H9 (cell line): Measurements from ENCODE around the gene GATAD2B. TPM values are rescaled to one million over a fixed set of nuclear protein-coding genes. Genes with fewer than 3 reads are reported as not detected.

Experiments
- DNase-seq: peaks from one replicate; pipeline ENCODE4 v3.0.0-alpha.2; 2017
- H2AFZ ChIP-seq: one replicate; pipeline ENCODE4 v1.6.1; 2013; ENCODE audit warnings: mild to moderate bottlenecking, low read length, control low read depth, moderate library complexity
- H2AK5ac ChIP-seq: 2 replicates; pipeline ENCODE4 v1.6.1; 2013; ENCODE audit warnings: low read length, control low read depth, mixed read lengths; ENCODE audit not compliant: insufficient read length
- H2BK120ac ChIP-seq: one replicate; pipeline ENCODE4 v1.6.1; 2013; ENCODE audit warnings: low read depth, mild to moderate bottlenecking, low read length, control low read depth, inconsistent platforms; ENCODE audit not compliant: poor library complexity, severe bottlenecking
- H2BK12ac ChIP-seq: 2 replicates; pipeline ENCODE4 v1.6.1; 2013; ENCODE audit warnings: low read length, control low read depth, mixed read lengths, low read depth; ENCODE audit not compliant: insufficient read length
- H2BK15ac ChIP-seq: 2 replicates; pipeline ENCODE4 v1.6.1; 2013; ENCODE audit warnings: low read depth, low read length, control low read depth
- H2BK20ac ChIP-seq: one replicate; pipeline ENCODE4 v1.6.1; 2013; ENCODE audit warnings: low read depth, mild to moderate bottlenecking, low read length, control low read depth, inconsistent platforms; ENCODE audit not compliant: poor library complexity, severe bottlenecking
- H2BK5ac ChIP-seq: 2 replicates; pipeline ENCODE4 v1.6.1; 2013; ENCODE audit warnings: low read length, control low read depth, mixed read lengths; ENCODE audit not compliant: insufficient read length
- H3K14ac ChIP-seq: 2 replicates; pipeline ENCODE4 v1.6.1; 2013; ENCODE audit warnings: low read length, control low read depth; ENCODE audit not compliant: insufficient read depth
- H3K18ac ChIP-seq: 2 replicates; pipeline ENCODE4 v1.6.1; 2013; ENCODE audit warnings: low read depth, mild to moderate bottlenecking, mixed read lengths, low read length, control low read depth; ENCODE audit not compliant: insufficient read length
- H3K23ac ChIP-seq: 2 replicates; pipeline ENCODE4 v1.6.1; 2013; ENCODE audit warnings: low read length, control low read depth, mixed read lengths, low read depth; ENCODE audit not compliant: insufficient read length
- H3K23me2 ChIP-seq: 2 replicates; pipeline ENCODE4 v1.6.1; 2013; ENCODE audit warnings: low read depth, mild to moderate bottlenecking, mixed read lengths, low read length, control low read depth; ENCODE audit not compliant: insufficient read length, poor library complexity, severe bottlenecking
- H3K27ac ChIP-seq: 2 replicates; pipeline ENCODE4 v1.5.1; 2013; ENCODE audit warnings: low read length, control low read depth, mixed read lengths, low read depth; ENCODE audit not compliant: insufficient read length
- H3K27me3 ChIP-seq: 2 replicates; pipeline ENCODE4 v1.6.1; 2013; ENCODE audit warnings: low read length, control low read depth, inconsistent platforms; ENCODE audit not compliant: insufficient read depth
- H3K4ac ChIP-seq: 2 replicates; pipeline ENCODE4 v1.6.1; 2013; ENCODE audit warnings: low read depth, mild to moderate bottlenecking, control low read depth, inconsistent platforms, low read length, moderate library complexity
- H3K4me1 ChIP-seq: 2 replicates; pipeline ENCODE4 v1.6.1; 2013; ENCODE audit warnings: low read length, control low read depth, inconsistent platforms; ENCODE audit not compliant: insufficient read depth
- H3K4me2 ChIP-seq: 2 replicates; pipeline ENCODE4 v1.6.1; 2013; ENCODE audit warnings: low read length, control low read depth, mixed read lengths; ENCODE audit not compliant: insufficient read length, insufficient read depth
- H3K56ac ChIP-seq: 2 replicates; pipeline ENCODE4 v1.6.1; 2013; ENCODE audit warnings: low read depth, mild to moderate bottlenecking, mixed read lengths, low read length, control low read depth; ENCODE audit not compliant: insufficient read length
- H3K79me1 ChIP-seq: 2 replicates; pipeline ENCODE4 v1.6.1; 2013; ENCODE audit warnings: low read depth, mild to moderate bottlenecking, moderate library complexity, low read length, control low read depth, inconsistent platforms; ENCODE audit not compliant: insufficient read depth, poor library complexity, severe bottlenecking
- H3K79me2 ChIP-seq: 2 replicates; pipeline ENCODE4 v1.6.1; 2013; ENCODE audit warnings: low read length, control low read depth, inconsistent platforms; ENCODE audit not compliant: insufficient read depth
- H3K9ac ChIP-seq: 2 replicates; pipeline ENCODE4 v1.6.1; 2013; ENCODE audit warnings: low read length, control low read depth, mixed read lengths; ENCODE audit not compliant: insufficient read length; ENCODE audit errors: extremely low read depth
- H3K9me3 ChIP-seq: one replicate; pipeline ENCODE4 v1.6.1; 2013; ENCODE audit warnings: low read depth, low read length, inconsistent platforms; ENCODE audit not compliant: control insufficient read depth
- H3T11ph ChIP-seq: one replicate; pipeline ENCODE4 v1.6.1; 2013; ENCODE audit warnings: mild to moderate bottlenecking, low read length, control low read depth, inconsistent platforms
- H4K20me1 ChIP-seq: one replicate; pipeline ENCODE4 v1.6.1; 2013; ENCODE audit not compliant: control insufficient read depth, insufficient read length, insufficient read depth
- H4K5ac ChIP-seq: 2 replicates; pipeline ENCODE4 v1.6.1; 2013; ENCODE audit warnings: low read depth, mild to moderate bottlenecking, mixed read lengths, low read length, control low read depth; ENCODE audit not compliant: insufficient read length
- H4K8ac ChIP-seq: replicated peaks from 2 replicates; pipeline ENCODE4 v1.6.1; 2013; ENCODE audit warnings: low read length, control low read depth, mixed read lengths, low read depth; ENCODE audit not compliant: insufficient read length
- H4K91ac ChIP-seq: 2 replicates; pipeline ENCODE4 v1.6.1; 2013; ENCODE audit warnings: low read depth, mild to moderate bottlenecking, moderate library complexity, mixed read lengths, low read length, control low read depth; ENCODE audit not compliant: insufficient read length
- H3K27ac Mint-ChIP-seq, 3 experiments: 2 replicates in 2 of 3; 3 replicates in 1 of 3; pipeline ENCODE4 v1.8.0; 2020 to 2021; ENCODE audit warnings: mixed read lengths in 3 of 3, mild to moderate bottlenecking in 1 of 3, moderate library complexity in 1 of 3
- H3K27me3 Mint-ChIP-seq: 2 replicates; pipeline ENCODE4 v1.8.0; 2021; ENCODE audit warnings: low read depth, mild to moderate bottlenecking, moderate library complexity, mixed read lengths
- H3K36me3 Mint-ChIP-seq, 3 experiments: 2 replicates in 2 of 3; 3 replicates in 1 of 3; pipeline ENCODE4 v1.8.0; 2020 to 2021; ENCODE audit warnings: low read depth in 3 of 3, mixed read lengths in 3 of 3; ENCODE audit not compliant: insufficient read depth in 1 of 3
- H3K4me1 Mint-ChIP-seq, 2 experiments: 2 replicates each; pipeline ENCODE4 v1.8.0; 2020; ENCODE audit warnings: mixed read lengths in 2 of 2
- H3K4me3 Mint-ChIP-seq, 2 experiments: 2 replicates in 1 of 2; 3 replicates in 1 of 2; pipeline ENCODE4 v1.8.0; 2020 to 2021; ENCODE audit warnings: mild to moderate bottlenecking in 2 of 2, mixed read lengths in 2 of 2, moderate library complexity in 1 of 2
- H3K9me3 Mint-ChIP-seq, 2 experiments: 2 replicates in 1 of 2; 3 replicates in 1 of 2; pipeline ENCODE4 v1.8.0; 2020; ENCODE audit warnings: mild to moderate bottlenecking in 2 of 2, mixed read lengths in 2 of 2, moderate library complexity in 1 of 2
- CTCF ChIP-seq: fragments of 200-600 bp; sonication (generic); conservative IDR thresholded peaks from 3 replicates; pipeline ENCODE4 v1.8.0; 2021; ENCODE audit warnings: antibody characterized with exemption, mild to moderate bottlenecking
- WGBS: extraction: QIAGEN DNeasy Blood & Tissue Kit; methylation state at CpG from one replicate; pipeline ENCODE4 v1.1.7; 2013; ENCODE audit warnings: missing lambda C conversion rate, low lambda C conversion rate, mixed read lengths; ENCODE audit not compliant: insufficient read length; ENCODE audit errors: extremely low coverage; 5-methylcytosine and 5-hydroxymethylcytosine counted together
- total RNA-seq: library from RNA; stranded (reverse); gene quantifications from 2 replicates; pipeline ENCODE4 v1.2.1, GENCODE V29; 2021

Gene GATAD2B
- total RNA-seq, 1 experiment from 2014 or later: 44.1 TPM

DNA sequence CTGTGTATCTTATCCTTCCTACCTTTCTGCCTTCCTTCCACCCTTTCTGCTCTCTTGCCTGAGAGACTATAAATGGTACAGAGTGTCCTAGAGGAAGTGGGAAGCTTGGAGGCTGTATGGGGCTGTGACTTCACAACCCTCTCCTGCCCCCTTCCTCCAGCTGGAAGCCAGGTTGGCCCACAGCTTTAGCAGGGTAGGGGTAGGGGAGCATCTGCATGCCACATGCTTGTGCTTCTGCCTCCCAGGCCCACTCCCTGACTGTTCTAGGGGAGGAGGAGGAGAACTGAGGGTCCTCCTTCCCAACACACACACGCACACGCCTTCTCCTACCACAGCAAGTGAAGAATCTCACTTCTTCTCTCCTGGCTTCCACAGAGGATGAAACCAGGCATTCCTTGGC lies 151.5 kb downstream of the GATAD2B start:
- no peaks in the 10 kb centered on the region for H3K79me2 ChIP-seq
- no peak overlapping the region for H3K14ac ChIP-seq
- H4K8ac ChIP-seq: no peak overlapping the region
- Mint-ChIP-seq H3K36me3 (peaks cover 37 to 74% (median 63%) of the 10 kb centered on the region in 3 experiments; a peak in 6 of 7 replicates), H3K27ac (no peak overlapping the region), H3K4me3 (no peak overlapping the region; a peak in 1 of 5 replicates), H3K9me3 (no peaks in the 10 kb centered on the region), H3K27me3 (no peaks in the 10 kb centered on the region), H3K4me1 (peaks cover 20 to 35% of the 10 kb centered on the region in 2 experiments)
- no peak overlapping the region for H3T11ph ChIP-seq
- no CpG with 5 or more reads among the region's 2 CpGs for WGBS
- no peak overlapping the region for H3K23ac ChIP-seq
- no peaks in the 10 kb centered on the region for H3K27me3 ChIP-seq
- H3K27ac ChIP-seq: no peak overlapping the region
- TF ChIP-seq CTCF: no peak
- H3K9ac ChIP-seq: no peak overlapping the region
- H2BK20ac ChIP-seq: no peak overlapping the region
- H2BK120ac ChIP-seq: no peak overlapping the region
- H2BK5ac ChIP-seq: no peak overlapping the region
- H2BK12ac ChIP-seq: no peak overlapping the region
- H2AK5ac ChIP-seq: no peak overlapping the region
- peaks cover 10% of the 10 kb centered on the region for H3K23me2 ChIP-seq
- H3K9me3 ChIP-seq: no peaks in the 10 kb centered on the region
- H2BK15ac ChIP-seq: no peak overlapping the region
- H4K5ac ChIP-seq: no peak overlapping the region
- DNase-seq: no peak
- no peaks in the 10 kb centered on the region for H3K79me1 ChIP-seq
- no peaks in the 10 kb centered on the region for H4K20me1 ChIP-seq
- no peak overlapping the region for H3K18ac ChIP-seq
- 0 out of 2 replicates have a peak, but pooled peaks cover 2% of the 10 kb centered on the region for H3K4me1 ChIP-seq
- H4K91ac ChIP-seq: no peak overlapping the region
- H3K56ac ChIP-seq: no peak overlapping the region
- no peak overlapping the region for H2AFZ ChIP-seq
- no peak overlapping the region for H3K4ac ChIP-seq
- no peak overlapping the region for H3K4me2 ChIP-seq
